Measurements from ENCODE around the gene LIN52. TPM values are rescaled to one million over a fixed set of nuclear protein-coding genes. Genes with fewer than 3 reads are reported as not detected.

Gene LIN52
- total RNA-seq, 1 experiment from 2014 or later = 11.0 TPM

GRCh38 chr14:74049876-74050495, 34.8 kb upstream of the LIN52 start:
- no peaks in the 10 kb centered on the region for H4K20me1 ChIP-seq (ENCODE audit: control insufficient read depth, insufficient read depth, insufficient read length)
- DNase-seq = no peak
- no peak overlapping the region for H3K56ac ChIP-seq (ENCODE audit: insufficient read length, low read depth, low read length)
- H2BK5ac ChIP-seq (ENCODE audit: insufficient read length, low read length) = no peak overlapping the region
- no peak overlapping the region for H4K5ac ChIP-seq (ENCODE audit: insufficient read length, low read depth, low read length)
- no peaks in the 10 kb centered on the region for H3K23me2 ChIP-seq (ENCODE audit: insufficient read length, low read depth, low read length, poor library complexity, severe bottlenecking)
- Mint-ChIP-seq H3K4me1 (peaks cover 4 to 7% of the 10 kb centered on the region in 2 experiments; a peak in 2 of 4 replicates), H3K36me3 (ENCODE audit: insufficient read depth in 1 of 3, low read depth in 3 of 3) (no peaks in the 10 kb centered on the region), H3K4me3 (no peak overlapping the region), H3K27me3 (ENCODE audit: low read depth) (no peaks in the 10 kb centered on the region; the same call in 1 of the 2 replicates), H3K27ac (no peak overlapping the region; a peak in 1 of 7 replicates), H3K9me3 (no peaks in the 10 kb centered on the region)
- whole genome bisulfite sequencing (ENCODE audit: extremely low coverage, insufficient read length, low lambda C conversion rate) = no CpG with 5 or more reads among the region's 3 CpGs
- H2BK15ac ChIP-seq (ENCODE audit: low read depth, low read length) = no peak overlapping the region
- H2AK5ac ChIP-seq (ENCODE audit: insufficient read length, low read length) = no peak overlapping the region
- no peak overlapping the region for H2BK20ac ChIP-seq (ENCODE audit: low read depth, low read length, poor library complexity, severe bottlenecking)
- no peak overlapping the region for H3K23ac ChIP-seq (ENCODE audit: insufficient read length, low read depth, low read length)
- H3K79me1 ChIP-seq (ENCODE audit: insufficient read depth, low read depth, low read length, poor library complexity, severe bottlenecking) = no peaks in the 10 kb centered on the region
- no peak overlapping the region for H3K4me2 ChIP-seq (ENCODE audit: insufficient read depth, insufficient read length, low read length)
- no peaks in the 10 kb centered on the region for H3K9me3 ChIP-seq (ENCODE audit: control insufficient read depth, low read depth, low read length)
- no peak for TF ChIP-seq CTCF (conservative IDR thresholded peaks at IDR 0.05)
- no peak overlapping the region for H2BK120ac ChIP-seq (ENCODE audit: low read depth, low read length, poor library complexity, severe bottlenecking)
- no peaks in the 10 kb centered on the region for H3K79me2 ChIP-seq (ENCODE audit: insufficient read depth, low read length)
- no peak overlapping the region for H3K27ac ChIP-seq (ENCODE audit: insufficient read length, low read depth, low read length)
- no peak overlapping the region for H4K8ac ChIP-seq (replicated peaks; ENCODE audit: insufficient read length, low read depth, low read length)
- H4K91ac ChIP-seq (ENCODE audit: insufficient read length, low read depth, low read length) = no peak overlapping the region
- H3K4ac ChIP-seq (ENCODE audit: low read depth, low read length) = no peak overlapping the region
- no peak overlapping the region for H3T11ph ChIP-seq (ENCODE audit: low read length)
- H3K18ac ChIP-seq (ENCODE audit: insufficient read length, low read depth, low read length) = no peak overlapping the region
- no peak overlapping the region for H2AFZ ChIP-seq (ENCODE audit: low read length)
- no peak overlapping the region for H3K9ac ChIP-seq (ENCODE audit: extremely low read depth, insufficient read length, low read length)
- no peaks in the 10 kb centered on the region for H3K4me1 ChIP-seq (ENCODE audit: insufficient read depth, low read length)
- no peaks in the 10 kb centered on the region for H3K27me3 ChIP-seq (ENCODE audit: insufficient read depth, low read length)
- no peak overlapping the region for H2BK12ac ChIP-seq (ENCODE audit: insufficient read length, low read depth, low read length)
- no peak overlapping the region for H3K14ac ChIP-seq (ENCODE audit: insufficient read depth, low read length)

Data from H9 (cell line).